GM18499 (cell line): ENCODE data around the gene FRK.
A peak's percentile ranks its signal among the peaks of the same experiment; 100 is the strongest.
"Not testable (repeated sequence)": the region's sequence is repeated elsewhere in the genome, so short reads cannot be mapped to it uniquely, and the experiment has no call there.

Experiments used
- ATAC-seq: cut with Tn5 transposase; IDR thresholded peaks from one replicate; pipeline ENCODE4 v1.9.1; 2021; ENCODE audit warnings: moderate number of reproducible peaks; ENCODE audit not compliant: insufficient read depth, unreplicated experiment

The FRK gene

GRCh38 chr6:115896538-115897129, 164.1 kb downstream of the FRK start:
- ATAC-seq = no peak

GRCh38 chr6:115894426-115894992, 166.2 kb downstream of the FRK start:
- no peak for ATAC-seq

DNA sequence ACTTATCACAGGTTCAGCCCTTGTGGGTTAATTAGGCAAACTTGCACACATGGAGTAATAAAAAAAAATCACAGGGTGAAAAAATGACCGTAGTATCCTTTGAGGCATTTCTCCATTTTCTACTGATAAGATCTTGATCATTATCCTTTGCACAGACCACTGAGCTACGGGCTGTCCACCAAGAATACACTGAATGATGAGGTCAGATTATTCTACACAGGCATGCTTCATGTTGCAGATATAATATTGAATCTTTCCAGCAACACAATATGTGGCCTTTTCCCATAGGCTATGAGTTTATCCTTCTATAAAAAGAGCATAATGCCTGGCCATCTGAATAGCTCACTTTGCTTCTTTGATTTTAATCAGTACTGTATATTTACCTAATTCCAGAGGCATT, 168.9 kb downstream of the FRK start:
- ATAC-seq = no peak

GRCh38 chr6:115891111-115891669, 169.5 kb downstream of the FRK start:
- ATAC-seq = peak; percentile 96

DNA sequence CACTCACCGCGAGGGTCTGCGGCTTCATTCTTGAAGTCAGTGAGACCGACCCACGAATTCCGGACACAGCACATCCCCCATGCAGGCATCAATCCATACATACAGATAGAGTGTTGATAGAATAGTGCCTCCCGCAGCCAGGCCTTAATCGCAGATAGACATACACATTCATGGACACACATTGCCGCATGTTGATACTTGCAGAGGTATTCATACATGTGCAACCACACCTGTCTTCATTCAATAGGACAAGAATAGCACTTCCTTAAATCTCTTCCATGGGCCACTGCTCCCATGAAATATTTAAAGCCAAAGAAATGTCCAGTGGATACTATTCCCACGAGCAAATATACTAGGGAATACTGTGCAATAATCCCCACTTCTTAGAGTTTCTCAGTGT, 170.5 kb downstream of the FRK start:
- ATAC-seq = no peak

DNA sequence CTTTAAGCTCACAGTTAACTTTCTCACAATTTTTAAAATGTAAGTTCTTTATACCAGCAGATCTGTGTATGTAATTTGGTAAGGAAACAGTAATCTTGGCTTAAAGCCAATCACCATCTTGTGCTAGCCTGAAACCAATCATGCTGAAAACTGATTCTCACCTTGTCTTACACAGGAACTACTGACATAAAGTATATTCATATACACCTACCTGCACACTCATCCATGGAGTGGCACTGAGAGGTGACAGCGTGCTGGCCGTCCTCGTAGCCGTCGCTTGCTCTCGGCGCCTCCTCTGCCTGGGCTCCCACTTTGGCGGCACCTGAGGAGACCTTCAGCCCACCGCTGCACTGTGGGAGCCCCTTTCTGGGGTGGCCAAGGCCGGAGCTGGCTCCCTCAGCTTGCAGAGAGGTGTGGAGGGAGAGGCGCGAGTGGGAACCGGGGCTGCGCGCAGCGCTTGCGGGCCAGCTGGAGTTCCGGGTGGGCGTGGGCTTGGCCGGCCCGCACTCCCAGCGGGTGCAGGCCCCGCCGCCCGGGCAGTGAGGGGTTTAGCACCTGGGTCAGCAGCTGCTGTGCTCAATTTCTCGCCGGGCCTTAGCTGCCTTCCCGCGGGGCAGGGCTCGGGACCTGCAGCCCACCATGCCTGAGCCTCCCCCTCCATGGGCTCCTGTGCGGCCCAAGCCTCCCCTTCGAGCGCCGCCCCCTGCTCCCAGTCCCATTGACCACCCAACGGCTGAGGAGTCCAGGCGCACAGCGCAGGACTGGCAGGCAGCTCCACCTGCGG, 171.8 kb downstream of the FRK start:
- not testable (repeated sequence) for ATAC-seq

GRCh38 chr6:115887891-115888290, 172.8 kb downstream of the FRK start:
- ATAC-seq = no peak

DNA sequence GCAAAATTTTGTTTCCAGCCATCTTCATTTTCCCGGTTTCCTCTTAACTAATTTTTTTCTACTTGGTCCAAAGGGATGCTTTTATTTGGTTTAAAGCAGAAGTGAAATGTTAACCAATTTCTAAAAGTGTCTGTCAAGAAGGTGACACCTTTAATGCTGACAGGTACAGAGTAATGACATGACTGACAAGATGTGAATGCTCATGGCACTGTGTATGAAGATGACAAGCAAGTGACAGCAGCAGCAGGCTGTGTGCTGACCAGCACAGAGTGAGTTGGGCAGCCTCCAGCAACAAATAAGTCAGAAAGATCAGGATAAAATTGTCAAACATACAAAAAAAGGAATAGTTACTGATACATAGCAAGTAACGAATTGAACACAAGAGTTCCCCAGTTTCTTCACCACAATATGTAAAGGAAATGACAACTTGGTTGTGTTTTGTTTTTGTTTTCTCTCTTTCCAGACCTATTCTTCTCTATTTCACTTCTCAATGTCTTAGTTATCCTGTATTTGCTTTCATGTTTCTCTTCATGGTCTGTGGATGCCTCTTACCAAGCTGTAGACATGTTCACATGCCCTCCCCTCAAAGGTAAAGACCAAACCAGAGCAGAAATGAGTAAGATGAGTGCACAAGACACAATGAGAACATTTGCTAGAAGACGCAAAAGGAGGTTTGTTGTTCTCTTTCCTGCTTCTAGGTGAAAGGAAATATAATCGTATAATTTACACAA, 174.9 kb downstream of the FRK start:
- ATAC-seq = no peak

DNA sequence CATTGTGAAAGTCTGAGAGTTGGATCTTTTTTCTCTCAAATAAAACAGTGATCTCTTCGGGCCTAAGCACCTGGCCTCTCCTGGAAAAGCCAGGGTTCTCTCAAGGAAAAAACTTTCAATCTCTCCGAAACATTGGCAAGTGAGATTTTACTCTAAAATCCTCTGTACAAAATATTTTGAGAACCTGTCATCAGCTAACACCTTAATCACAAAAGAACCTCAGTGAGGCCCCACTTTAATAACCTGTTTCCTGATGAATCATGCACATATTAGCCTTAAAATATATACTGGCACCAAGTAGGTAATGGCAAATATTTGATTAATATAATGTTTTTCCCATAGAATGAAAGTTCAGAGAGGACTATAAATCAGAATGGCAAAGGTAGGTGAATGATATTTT, 177.9 kb downstream of the FRK start:
- ATAC-seq = no peak

GRCh38 chr6:115882174-115882573, 178.5 kb downstream of the FRK start:
- no peak for ATAC-seq
